ENCODE measurements around the gene MRTFA. TPM values are rescaled to one million over a fixed set of nuclear protein-coding genes. Genes with fewer than 3 reads are reported as not detected.

Gene MRTFA
- total and polyA plus RNA-seq, 3 donors from 2014 or later, result 59.5 to 162 (median 158) TPM

- Histone ChIP-seq H3K4me1 (peaks cover 1% of the 10 kb centered on the region), H3K27ac (no peak overlapping the region), H3K27me3 (no peaks in the 10 kb centered on the region), H3K4me3 (no peak overlapping the region), H3K9me3 (no peaks in the 10 kb centered on the region), H3K36me3 (ENCODE audit: low read depth, missing control alignments) (no peaks in the 10 kb centered on the region)
- intact Hi-C loops (cut with DNase I; ENCODE audit: low total_unique reads), result no loop called here
- 90 to 91% methylated on average over 1 of the region's 1 CpG for WGBS, 2 donors
- no peak for DNase-seq
- TF ChIP-seq, protein P1, sequence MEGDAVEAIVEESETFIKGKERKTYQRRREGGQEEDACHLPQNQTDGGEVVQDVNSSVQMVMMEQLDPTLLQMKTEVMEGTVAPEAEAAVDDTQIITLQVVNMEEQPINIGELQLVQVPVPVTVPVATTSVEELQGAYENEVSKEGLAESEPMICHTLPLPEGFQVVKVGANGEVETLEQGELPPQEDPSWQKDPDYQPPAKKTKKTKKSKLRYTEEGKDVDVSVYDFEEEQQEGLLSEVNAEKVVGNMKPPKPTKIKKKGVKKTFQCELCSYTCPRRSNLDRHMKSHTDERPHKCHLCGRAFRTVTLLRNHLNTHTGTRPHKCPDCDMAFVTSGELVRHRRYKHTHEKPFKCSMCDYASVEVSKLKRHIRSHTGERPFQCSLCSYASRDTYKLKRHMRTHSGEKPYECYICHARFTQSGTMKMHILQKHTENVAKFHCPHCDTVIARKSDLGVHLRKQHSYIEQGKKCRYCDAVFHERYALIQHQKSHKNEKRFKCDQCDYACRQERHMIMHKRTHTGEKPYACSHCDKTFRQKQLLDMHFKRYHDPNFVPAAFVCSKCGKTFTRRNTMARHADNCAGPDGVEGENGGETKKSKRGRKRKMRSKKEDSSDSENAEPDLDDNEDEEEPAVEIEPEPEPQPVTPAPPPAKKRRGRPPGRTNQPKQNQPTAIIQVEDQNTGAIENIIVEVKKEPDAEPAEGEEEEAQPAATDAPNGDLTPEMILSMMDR (IDR thresholded peaks at IDR 0.05), result no peak
- no peak for TF ChIP-seq POLR2A (IDR thresholded peaks at IDR 0.05)
Measured at GRCh38 chr22:40472579-40472978, 163.9 kb downstream of the MRTFA start.

GRCh38 chr22:40472051-40472450 lies 164.5 kb downstream of the MRTFA start:
- 94 to 96% methylated on average over 2 of the region's 2 CpGs for WGBS, 2 donors
- Histone ChIP-seq H3K9me3 (no peaks in the 10 kb centered on the region), H3K4me1 (no peaks in the 10 kb centered on the region), H3K4me3 (no peak overlapping the region), H3K36me3 (ENCODE audit: low read depth, missing control alignments) (no peaks in the 10 kb centered on the region), H3K27ac (no peak overlapping the region), H3K27me3 (no peaks in the 10 kb centered on the region)
- no peak for TF ChIP-seq POLR2A (IDR thresholded peaks at IDR 0.05)
- TF ChIP-seq, protein P1 (IDR thresholded peaks at IDR 0.05), result no peak
- intact Hi-C loops (cut with DNase I; ENCODE audit: low total_unique reads), result no loop called here
- no peak for DNase-seq

- intact Hi-C loops (cut with DNase I; ENCODE audit: low total_unique reads), result no loop called here
- DNase-seq, result no peak
- Histone ChIP-seq H3K4me1 (no peaks in the 10 kb centered on the region), H3K27me3 (no peaks in the 10 kb centered on the region), H3K27ac (no peak overlapping the region), H3K36me3 (ENCODE audit: low read depth, missing control alignments) (no peaks in the 10 kb centered on the region), H3K9me3 (no peaks in the 10 kb centered on the region), H3K4me3 (no peak overlapping the region)
- WGBS, 2 donors, result 90 to 92% methylated on average over 5 of the region's 5 CpGs
- TF ChIP-seq POLR2A (IDR thresholded peaks at IDR 0.05), result no peak
- TF ChIP-seq, protein P1 (IDR thresholded peaks at IDR 0.05), result no peak
Measured at GRCh38 chr22:40469181-40469580, 167.3 kb downstream of the MRTFA start.

DNA sequence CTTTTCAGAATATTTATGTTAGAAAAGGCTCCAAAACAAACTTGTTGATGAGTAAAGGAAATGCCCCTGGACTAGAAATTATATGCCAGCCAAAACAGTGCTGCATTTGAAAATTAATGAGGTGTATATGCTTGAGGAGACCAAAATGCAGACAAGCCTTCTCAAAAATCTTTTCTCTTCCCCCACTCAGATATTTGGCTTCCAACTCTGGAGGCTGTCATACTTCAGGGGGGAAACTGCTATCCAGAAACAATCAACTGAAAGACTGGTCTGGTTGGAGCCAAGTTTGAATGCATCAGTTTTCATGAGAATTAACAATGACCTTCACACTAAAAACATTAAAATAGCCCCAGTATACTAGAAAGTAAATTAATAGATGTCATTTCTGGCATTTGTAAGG lies 167.9 kb downstream of the MRTFA start:
- Histone ChIP-seq H3K9me3 (no peaks in the 10 kb centered on the region), H3K27me3 (no peaks in the 10 kb centered on the region), H3K36me3 (ENCODE audit: low read depth, missing control alignments) (no peaks in the 10 kb centered on the region), H3K27ac (no peak overlapping the region), H3K4me3 (no peak overlapping the region), H3K4me1 (no peaks in the 10 kb centered on the region)
- no peak for DNase-seq
- TF ChIP-seq POLR2A (IDR thresholded peaks at IDR 0.05), result no peak
- intact Hi-C loops (cut with DNase I; ENCODE audit: low total_unique reads), result no loop called here

DNA sequence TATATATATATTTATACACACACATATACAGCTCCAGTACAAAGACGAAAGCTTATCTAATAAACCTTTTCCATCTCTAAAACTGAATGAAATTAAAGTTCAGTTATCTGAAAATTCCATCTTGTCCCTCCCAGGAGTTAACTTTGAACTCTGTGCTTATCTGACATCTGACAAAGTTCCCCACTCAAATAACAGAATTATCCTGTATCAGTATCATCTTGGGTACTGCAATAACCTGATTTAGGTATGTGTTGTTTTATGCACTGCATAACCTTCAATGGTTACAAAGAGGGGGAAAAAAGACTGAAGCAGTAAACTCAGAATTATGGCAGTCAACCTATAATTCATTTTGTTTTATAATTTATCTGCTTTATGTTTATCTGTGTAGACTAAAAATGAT lies 169.5 kb downstream of the MRTFA start:
- WGBS, 2 donors, result 82 to 83% methylated on average over 1 of the region's 1 CpG
- no peaks in the 10 kb centered on the region for H3K36me3 ChIP-seq (ENCODE audit: low read depth, missing control alignments)
- H3K4me1 ChIP-seq, result peaks cover 4% of the 10 kb centered on the region
- H3K4me3 ChIP-seq, result no peak overlapping the region
- no peaks in the 10 kb centered on the region for H3K27me3 ChIP-seq
- no peak for TF ChIP-seq POLR2A (IDR thresholded peaks at IDR 0.05)
- TF ChIP-seq, protein P1 (IDR thresholded peaks at IDR 0.05), result no peak
- H3K9me3 ChIP-seq, result no peaks in the 10 kb centered on the region
- intact Hi-C loops (cut with DNase I; ENCODE audit: low total_unique reads), result no loop called here
- DNase-seq, result no peak
- H3K27ac ChIP-seq, result no peak overlapping the region
